Transverse colon (tissue), 4 donors: ENCODE results near the gene JPH2.

Experiments
- CTCF ChIP-seq, 5 experiments: fragments of 200-600 bp in 3 of 5; fragments of 450-650 bp in 2 of 5; sonication (generic) in 3 of 5; IDR thresholded peaks; 1 replicate in 2 of 5; 2 replicates in 3 of 5; pipeline ENCODE4 v1.5.1; 2016 to 2017; ENCODE audit warnings: antibody characterized with exemption in 5 of 5, inconsistent platforms in 3 of 5, mild to moderate bottlenecking in 2 of 5, moderate library complexity in 1 of 5
- EP300 ChIP-seq: sonication (generic); formaldehyde crosslinking; IDR thresholded peaks from one replicate; pipeline ENCODE4 v1.6.1; 2017; ENCODE audit warnings: antibody characterized with exemption, low read depth
- POLR2A ChIP-seq: fragments of 450-650 bp; IDR thresholded peaks from one replicate; pipeline ENCODE4 v1.6.1; 2016; ENCODE audit warnings: antibody characterized with exemption, mild to moderate bottlenecking, moderate library complexity
- POLR2AphosphoS5 ChIP-seq, 3 donors: sonication (generic); formaldehyde crosslinking; IDR thresholded peaks; one replicate each; pipeline ENCODE4 v1.6.1; 2016; ENCODE audit warnings: antibody characterized with exemption in 3 of 3

DNA sequence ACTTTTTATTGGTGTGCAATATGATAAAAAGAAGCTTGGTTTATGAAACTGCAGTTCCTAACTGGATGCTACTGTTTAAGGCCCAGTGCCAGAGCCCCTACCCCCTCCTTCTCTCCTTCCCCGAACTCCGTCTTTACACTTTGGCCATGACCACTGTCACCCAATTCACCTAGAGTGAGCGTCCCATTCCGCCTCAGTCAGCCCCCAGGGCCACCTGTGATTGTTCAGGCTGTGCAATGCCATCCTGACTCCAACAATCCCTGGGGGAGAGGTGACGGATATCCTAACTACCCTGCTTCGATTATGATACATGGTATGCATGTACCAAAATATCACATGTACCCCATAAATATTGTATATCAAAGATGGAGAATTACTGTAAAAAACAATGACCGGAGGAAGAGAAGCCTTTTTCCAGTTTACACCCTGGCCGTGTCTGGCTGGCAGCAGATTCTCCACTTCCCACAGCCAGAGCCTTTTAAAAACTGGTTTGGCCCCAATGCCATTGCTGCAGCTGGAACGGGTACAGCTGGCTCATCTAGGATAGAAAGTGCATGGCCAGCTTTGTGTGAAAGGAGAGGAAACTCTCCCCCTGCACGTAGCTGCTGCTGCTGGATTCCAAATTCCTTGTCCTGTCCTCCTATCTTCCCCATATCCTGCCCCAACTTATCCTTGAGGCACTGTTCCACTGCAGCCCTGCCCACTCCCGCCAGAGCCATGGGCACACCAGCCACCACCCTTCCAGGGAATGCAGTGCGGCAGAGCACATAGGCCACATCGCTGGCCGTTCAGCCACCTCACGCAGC, 99.7 kb downstream of the JPH2 start:
- TF ChIP-seq CTCF (IDR thresholded peaks at IDR 0.05) (no peak), EP300 (no peak), POLR2A (no peak), POLR2AphosphoS5 (IDR thresholded peaks at IDR 0.05) (no peak)
